Measurements from ENCODE around the gene KIRREL1.

Gene KIRREL1

GRCh38 chr1:158035014-158035413 is 41.6 kb downstream of the KIRREL1 start:
- DNase-seq (ENCODE audit: low read depth, low spot score): no peak

- DNase-seq (ENCODE audit: low read depth, low spot score): peak; percentile 70
Observed at GRCh38 chr1:158035976-158036583, 42.6 kb downstream of the KIRREL1 start.

- no peak for DNase-seq (ENCODE audit: low read depth, low spot score)
Observed at GRCh38 chr1:158037008-158037865, 43.8 kb downstream of the KIRREL1 start.

- peak; percentile 45 for DNase-seq (ENCODE audit: low read depth, low spot score)
Observed at GRCh38 chr1:158037866-158038359, 44.5 kb downstream of the KIRREL1 start.

GRCh38 chr1:158038793-158039192 is 45.3 kb downstream of the KIRREL1 start:
- DNase-seq (ENCODE audit: low read depth, low spot score): no peak

- DNase-seq (ENCODE audit: low read depth, low spot score): no peak
Observed at GRCh38 chr1:158039380-158039779, 45.9 kb downstream of the KIRREL1 start.

GRCh38 chr1:158040323-158040722 is 46.9 kb downstream of the KIRREL1 start:
- no peak for DNase-seq (ENCODE audit: low read depth, low spot score)

- DNase-seq (ENCODE audit: low read depth, low spot score): peak; percentile 67
Observed at GRCh38 chr1:158043232-158043631, 49.8 kb downstream of the KIRREL1 start.

- DNase-seq (ENCODE audit: low read depth, low spot score): peak; percentile 91
Observed at GRCh38 chr1:158045639-158046038, 52.2 kb downstream of the KIRREL1 start.

GRCh38 chr1:158046715-158047510 is 53.5 kb downstream of the KIRREL1 start:
- DNase-seq (ENCODE audit: low read depth, low spot score): no peak

GRCh38 chr1:158048371-158049067 is 55.1 kb downstream of the KIRREL1 start:
- DNase-seq (ENCODE audit: low read depth, low spot score): no peak

- DNase-seq (ENCODE audit: low read depth, low spot score): peak; percentile 81
Observed at GRCh38 chr1:158049853-158050252, 56.4 kb downstream of the KIRREL1 start.

GRCh38 chr1:158053276-158053675 is 59.8 kb downstream of the KIRREL1 start:
- DNase-seq (ENCODE audit: low read depth, low spot score): no peak

- no peak for DNase-seq (ENCODE audit: low read depth, low spot score)
Observed at GRCh38 chr1:158054721-158055120, 61.3 kb downstream of the KIRREL1 start.

- no peak for DNase-seq (ENCODE audit: low read depth, low spot score)
Observed at GRCh38 chr1:158055854-158056253, 62.4 kb downstream of the KIRREL1 start.

GRCh38 chr1:158056498-158056897 is 63.1 kb downstream of the KIRREL1 start:
- no peak for DNase-seq (ENCODE audit: low read depth, low spot score)

GRCh38 chr1:158058237-158058985 is 65.0 kb downstream of the KIRREL1 start:
- no peak for DNase-seq (ENCODE audit: low read depth, low spot score)

- DNase-seq (ENCODE audit: low read depth, low spot score): no peak
Observed at GRCh38 chr1:158059984-158060383, 66.5 kb downstream of the KIRREL1 start.

- DNase-seq (ENCODE audit: low read depth, low spot score): no peak
Observed at GRCh38 chr1:158062174-158062573, 68.7 kb downstream of the KIRREL1 start.

- peak; percentile 70 for DNase-seq (ENCODE audit: low read depth, low spot score)
Observed at GRCh38 chr1:158067662-158068061, 74.2 kb downstream of the KIRREL1 start.

- no peak for DNase-seq (ENCODE audit: low read depth, low spot score)
Observed at GRCh38 chr1:158068918-158069317, 75.5 kb downstream of the KIRREL1 start.
